Middle frontal gyrus (tissue), 1 donor: Measurements from ENCODE around the gene ABHD10.
"Not testable (repeated sequence)": the region's sequence is repeated elsewhere in the genome, so short reads cannot be mapped to it uniquely, and the experiment has no call there.

Experiments used
- DNase-seq: peaks from one replicate; pipeline ENCODE4 v3.0.0-alpha.2; 2015; ENCODE audit warnings: low spot score; ENCODE audit errors: extremely low spot score

The ABHD10 gene

DNA sequence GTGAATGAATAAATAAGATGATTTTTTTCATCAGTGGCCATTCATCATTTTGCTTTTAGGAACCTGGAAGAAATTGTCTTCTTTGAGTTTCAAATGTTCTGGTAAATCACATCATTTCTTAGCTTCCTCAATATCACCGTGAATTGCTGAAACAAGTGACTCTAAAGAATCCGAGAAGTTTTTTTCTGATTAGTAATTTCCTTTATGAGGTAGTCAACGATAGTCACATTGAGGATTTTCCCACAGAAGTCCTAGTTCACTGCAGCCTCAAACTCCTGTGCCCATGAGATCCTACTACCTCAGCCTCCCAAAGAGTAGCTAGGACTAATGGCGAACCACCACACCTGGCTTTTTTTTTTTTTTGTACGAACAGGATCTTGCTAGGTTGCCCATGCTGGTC lies 52.1 kb downstream of the ABHD10 start:
- no peak for DNase-seq

DNA sequence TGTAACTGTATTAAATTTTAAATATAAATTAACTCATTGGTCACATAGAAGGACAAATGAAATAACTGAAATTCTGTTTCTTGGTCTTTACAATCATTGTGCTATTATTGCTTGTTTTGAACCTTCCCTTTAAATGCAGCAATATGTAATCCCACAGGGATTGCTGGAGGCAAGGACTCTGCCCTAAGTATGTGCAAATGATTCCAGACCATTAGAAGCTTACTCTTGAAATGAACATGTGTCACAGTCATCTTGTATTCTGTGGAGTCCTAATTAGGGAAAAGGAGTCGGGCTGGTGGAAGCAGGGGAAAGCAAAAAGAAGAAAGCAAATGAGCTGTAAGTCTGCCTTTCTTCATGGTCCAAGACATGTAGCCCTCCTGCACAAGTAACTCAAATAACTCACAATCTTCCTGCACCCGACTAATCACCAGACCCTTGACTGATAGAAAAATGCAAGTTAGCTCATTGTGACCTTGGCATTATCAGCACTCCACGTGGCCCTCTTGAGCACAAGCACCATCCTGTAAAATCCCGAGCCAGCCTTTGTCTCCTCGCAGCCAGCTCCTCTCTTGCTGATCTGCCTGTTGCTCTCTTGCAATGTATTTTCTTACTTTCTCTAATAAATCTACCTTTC lies 53.4 kb downstream of the ABHD10 start:
- no peak for DNase-seq

DNA sequence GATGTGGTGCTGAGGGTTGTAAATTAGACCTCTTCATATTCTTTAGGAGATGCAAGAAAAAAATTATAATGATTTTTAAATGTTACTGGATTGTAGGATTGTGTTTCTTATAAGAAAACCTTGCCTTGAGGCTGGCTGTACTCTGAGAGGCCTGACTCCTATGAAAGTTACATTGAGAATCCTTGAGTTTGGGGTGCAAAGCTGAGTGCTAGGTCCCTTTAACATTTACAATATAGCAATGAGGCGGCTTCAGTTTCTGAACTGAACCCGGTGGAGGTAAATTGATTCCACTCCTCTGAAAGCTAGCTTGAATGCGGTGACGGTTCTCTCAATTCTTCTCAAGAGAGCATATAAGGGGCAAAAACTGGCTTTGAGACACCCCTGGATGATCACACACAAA lies 55.6 kb downstream of the ABHD10 start, which contains the start of gene TMPRSS7:
TSS of gene TMPRSS7 (plus strand) at position 301 of the 400 bp plus-strand sequence. CDS start 110 bp downstream, outside the sequence.
- no peak for DNase-seq

DNA sequence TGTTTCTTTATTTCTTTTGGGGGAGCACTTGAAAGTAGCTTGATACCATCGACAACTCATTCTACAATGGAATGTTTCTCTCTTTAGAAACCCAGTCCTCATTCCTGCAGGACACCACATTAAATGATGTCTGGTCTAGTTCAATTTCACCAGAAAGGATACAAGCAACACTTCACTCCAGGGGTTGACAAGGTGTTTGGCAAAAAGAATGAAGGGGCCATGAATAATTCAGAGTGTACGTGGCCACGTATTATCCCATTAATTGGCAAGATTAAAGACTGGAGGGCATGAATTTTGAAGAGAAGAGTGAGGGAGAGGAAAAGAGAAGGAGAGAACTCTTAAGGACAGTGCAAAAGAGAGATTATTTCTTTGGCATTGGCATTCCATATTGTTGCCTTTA lies 56.4 kb downstream of the ABHD10 start:
- DNase-seq, result no peak

DNA sequence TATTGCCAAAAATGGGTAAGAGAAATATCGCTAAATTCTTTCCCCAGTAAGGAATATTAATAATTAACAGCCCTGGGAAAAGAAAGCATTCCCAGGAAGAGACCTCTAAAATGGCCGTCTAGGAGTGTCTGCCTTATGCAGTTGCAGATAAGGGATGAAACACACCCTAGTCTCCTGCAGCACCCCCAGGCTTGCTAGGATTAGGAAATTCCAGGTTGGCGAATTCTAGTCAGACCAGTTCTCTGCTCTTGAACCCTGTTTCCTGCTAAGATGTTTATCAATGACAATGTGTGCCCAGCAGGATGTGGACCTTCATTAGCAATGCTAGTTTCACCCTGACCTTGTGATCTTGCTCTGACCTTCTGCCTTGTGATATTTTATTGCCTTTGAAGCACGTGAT lies 58.4 kb downstream of the ABHD10 start:
- not testable (repeated sequence) for DNase-seq

DNA sequence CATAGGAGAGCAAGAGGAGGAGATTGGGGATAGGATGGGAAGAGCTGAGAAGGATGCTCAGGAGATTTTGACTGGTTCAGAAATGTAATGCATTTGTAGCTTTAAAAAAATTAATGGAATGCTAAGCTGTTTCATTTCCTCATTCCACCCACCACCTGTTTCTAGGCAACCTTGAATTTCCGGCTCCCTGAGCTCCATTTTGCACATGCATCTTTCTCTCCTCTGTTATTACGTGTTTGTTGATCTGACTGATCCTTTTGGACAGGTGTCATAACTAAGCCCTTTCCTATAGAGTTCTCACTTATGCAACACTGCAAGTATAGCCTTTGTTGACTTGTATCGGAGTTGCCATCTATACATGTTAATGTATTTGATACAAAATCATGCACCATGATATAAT lies 60.0 kb downstream of the ABHD10 start:
- DNase-seq, result no peak

DNA sequence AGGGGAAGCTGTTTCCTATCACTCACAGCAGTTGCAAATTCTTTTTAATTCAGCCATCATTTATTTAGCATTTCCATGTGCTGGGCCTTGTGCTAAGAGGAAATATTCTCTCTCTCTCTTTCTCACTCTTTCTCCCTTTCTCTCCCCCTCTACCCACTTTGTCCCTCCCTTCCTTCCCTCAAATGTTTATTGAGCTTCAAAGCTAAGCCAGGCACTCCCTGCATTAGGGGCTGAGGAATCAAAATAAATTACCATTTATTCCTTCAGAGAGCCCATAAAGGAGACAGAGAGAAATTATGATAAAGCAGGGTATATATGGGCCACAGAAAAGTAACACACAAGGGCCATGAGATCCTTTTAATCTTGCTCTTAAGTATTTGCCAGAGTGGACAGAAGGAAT lies 62.5 kb downstream of the ABHD10 start:
- DNase-seq, result no peak

DNA sequence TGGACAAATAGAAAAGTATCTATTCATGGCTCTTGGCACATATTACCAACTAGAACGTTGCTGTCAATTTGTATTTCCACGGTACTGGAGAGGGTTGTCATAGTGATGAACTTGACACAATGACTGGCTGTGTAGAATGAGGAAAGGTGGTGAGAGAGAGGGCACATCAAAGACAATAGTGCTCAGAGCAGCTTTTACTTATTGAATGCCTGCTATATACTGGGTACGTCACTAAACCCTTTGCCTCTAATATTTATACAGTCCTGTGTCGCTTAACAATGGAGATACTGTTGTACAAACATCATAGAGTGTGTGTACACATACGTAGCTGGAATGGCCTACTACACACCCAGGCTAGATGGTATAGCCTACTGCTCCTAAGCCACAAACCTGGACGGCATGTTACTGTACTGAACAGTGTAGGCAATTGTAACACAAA lies 64.0 kb downstream of the ABHD10 start:
- no peak for DNase-seq
